ENCODE data around the gene SIX4.

The SIX4 gene

DNA sequence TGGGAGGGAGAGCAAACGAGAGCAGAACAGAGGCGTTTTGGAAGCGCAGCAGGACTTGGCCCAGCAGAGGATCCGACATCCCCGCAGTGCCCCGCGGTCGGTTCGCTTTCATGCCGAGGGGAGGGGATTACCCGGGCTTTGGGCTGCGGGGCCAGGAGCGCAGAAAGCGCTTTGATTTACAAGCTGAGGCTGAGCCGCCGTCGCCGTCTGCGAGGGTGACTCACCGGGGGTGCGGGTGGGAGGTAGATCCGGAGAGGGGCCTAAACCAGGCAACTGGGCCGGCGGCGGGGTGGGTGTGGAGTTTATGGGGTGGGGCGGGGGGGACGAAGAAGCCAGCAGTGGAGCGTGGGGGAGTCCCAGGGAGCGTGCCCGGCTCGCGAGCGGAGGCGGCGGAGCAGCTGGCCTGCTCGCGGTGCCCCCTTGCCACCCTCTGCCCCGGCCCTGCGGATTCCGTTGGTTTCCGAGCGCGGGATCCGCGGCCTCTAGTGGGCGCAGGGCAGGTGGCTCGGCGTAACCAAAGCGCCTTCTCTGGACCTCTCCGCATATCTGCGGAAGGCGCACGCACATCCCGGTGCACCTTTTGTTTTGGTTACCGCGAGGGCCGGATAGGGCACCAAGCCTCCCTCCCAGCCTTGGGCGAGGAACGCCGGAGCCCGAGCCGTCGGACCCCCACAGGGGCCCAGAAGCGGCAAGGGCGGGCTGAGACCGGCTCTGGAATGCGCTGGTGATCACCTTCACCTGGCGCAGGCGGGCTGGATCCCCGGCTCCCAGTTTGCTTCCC, 2.6 kb downstream of the SIX4 start:
- H3K4me3 ChIP-seq (ENCODE audit: low read length in 2 of 2): peak overlapping the region; percentile 90 to 98
- WGBS, 2 donors (ENCODE audit: extremely low coverage in 2 of 2, insufficient read length in 2 of 2, insufficient replicate concordance in 1 of 2): no CpG with 5 or more reads among the region's 70 CpGs
- peak overlapping the region; percentile 60 for H2AK5ac ChIP-seq (ENCODE audit: low read depth, low read length)
- no peaks in the 10 kb centered on the region for H3K9me3 ChIP-seq (replicated peaks in 1 of 2; ENCODE audit: control insufficient read depth in 2 of 2, insufficient read depth in 1 of 2, low read depth in 1 of 2, low read length in 2 of 2)
- H3K4ac ChIP-seq (ENCODE audit: low read length): no peak overlapping the region
- no peak overlapping the region for H3K27ac ChIP-seq (replicated peaks; ENCODE audit: low read length)
- H2BK12ac ChIP-seq (ENCODE audit: low read length): no peak overlapping the region
- peak overlapping the region; percentile 93 for H2AFZ ChIP-seq (ENCODE audit: low read length)
- H3K36me3 ChIP-seq (replicated peaks in 1 of 2; ENCODE audit: control insufficient read depth in 2 of 2, insufficient read depth in 2 of 2, low read length in 2 of 2): peaks cover 6 to 33% of the 10 kb centered on the region in 2 donors
- DNase-seq (ENCODE audit: low spot score): peak; percentile 47
- H4K8ac ChIP-seq (ENCODE audit: low read depth, low read length): no peak overlapping the region
- H3K4me1 ChIP-seq (ENCODE audit: control insufficient read depth in 2 of 2, insufficient read depth in 1 of 2, low read depth in 1 of 2, low read length in 2 of 2): peaks cover 6 to 13% of the 10 kb centered on the region in 2 donors
- H3K9ac ChIP-seq (ENCODE audit: low read depth, low read length, poor library complexity): peak overlapping the region; percentile 87
- H2BK15ac ChIP-seq (ENCODE audit: low read length): no peak overlapping the region
- peak overlapping the region; percentile 16 for H2BK5ac ChIP-seq (ENCODE audit: low read length)
- H3K27me3 ChIP-seq (ENCODE audit: control insufficient read depth in 3 of 3, insufficient read depth in 3 of 3, low read depth in 1 of 3, low read length in 3 of 3): no peaks in the 10 kb centered on the region
- no peak overlapping the region for H3K14ac ChIP-seq (ENCODE audit: low read length)
- no peak overlapping the region for H4K91ac ChIP-seq (ENCODE audit: low read depth, low read length, poor library complexity)
- H3K4me2 ChIP-seq (ENCODE audit: insufficient read depth, low read length, poor library complexity, severe bottlenecking): peak overlapping the region; percentile 98
- H3K23ac ChIP-seq (ENCODE audit: low read depth, low read length, poor library complexity): peak overlapping the region; percentile 55
- no peak overlapping the region for H2BK120ac ChIP-seq (ENCODE audit: low read depth, low read length)
- H3K18ac ChIP-seq (ENCODE audit: low read length): peak overlapping the region; percentile 98
- peaks cover 10% of the 10 kb centered on the region for H3K79me1 ChIP-seq (ENCODE audit: low read depth, low read length)

DNA sequence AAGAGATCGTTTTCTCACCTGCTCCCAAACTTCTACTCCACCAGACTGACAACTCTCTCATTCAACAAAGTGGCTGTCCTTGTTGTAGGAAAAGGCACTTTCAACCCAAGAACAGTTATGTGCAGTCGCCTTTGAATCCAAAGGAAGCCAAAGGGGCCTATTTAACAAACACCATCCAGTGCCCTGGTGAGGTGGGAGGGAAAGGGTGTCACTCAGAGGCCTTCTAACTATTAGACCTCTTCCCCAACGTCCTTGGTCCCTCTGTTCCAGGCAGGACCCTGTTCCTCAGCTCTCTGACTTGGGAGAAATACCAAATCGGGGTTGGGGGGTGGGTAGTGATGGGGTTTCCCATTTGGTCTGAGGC, 3.2 kb downstream of the SIX4 start:
- peak overlapping the region; percentile 93 for H2AFZ ChIP-seq (ENCODE audit: low read length)
- no peak overlapping the region for H3K4ac ChIP-seq (ENCODE audit: low read length)
- H3K23ac ChIP-seq (ENCODE audit: low read depth, low read length, poor library complexity): no peak overlapping the region
- no peak for DNase-seq (ENCODE audit: low spot score)
- H3K9me3 ChIP-seq (replicated peaks in 1 of 2; ENCODE audit: control insufficient read depth in 2 of 2, insufficient read depth in 1 of 2, low read depth in 1 of 2, low read length in 2 of 2): no peaks in the 10 kb centered on the region
- no peak overlapping the region for H3K14ac ChIP-seq (ENCODE audit: low read length)
- H3K18ac ChIP-seq (ENCODE audit: low read length): peak overlapping the region; percentile 1
- peak overlapping the region; percentile 16 for H2BK5ac ChIP-seq (ENCODE audit: low read length)
- H3K79me1 ChIP-seq (ENCODE audit: low read depth, low read length): peaks cover 10% of the 10 kb centered on the region
- H3K27me3 ChIP-seq (ENCODE audit: control insufficient read depth in 3 of 3, insufficient read depth in 3 of 3, low read depth in 1 of 3, low read length in 3 of 3): no peaks in the 10 kb centered on the region
- WGBS, 2 donors (ENCODE audit: extremely low coverage in 2 of 2, insufficient read length in 2 of 2, insufficient replicate concordance in 1 of 2): no CpG with 5 or more reads among the region's 4 CpGs
- H2AK5ac ChIP-seq (ENCODE audit: low read depth, low read length): no peak overlapping the region
- no peak overlapping the region for H3K9ac ChIP-seq (ENCODE audit: low read depth, low read length, poor library complexity)
- H2BK120ac ChIP-seq (ENCODE audit: low read depth, low read length): no peak overlapping the region
- no peak overlapping the region for H2BK15ac ChIP-seq (ENCODE audit: low read length)
- no peak overlapping the region for H3K27ac ChIP-seq (replicated peaks; ENCODE audit: low read length)
- H4K91ac ChIP-seq (ENCODE audit: low read depth, low read length, poor library complexity): no peak overlapping the region
- peak overlapping the region; percentile 98 for H3K4me2 ChIP-seq (ENCODE audit: insufficient read depth, low read length, poor library complexity, severe bottlenecking)
- peak overlapping the region; percentile 90 to 98 for H3K4me3 ChIP-seq (ENCODE audit: low read length in 2 of 2)
- H3K4me1 ChIP-seq (ENCODE audit: control insufficient read depth in 2 of 2, insufficient read depth in 1 of 2, low read depth in 1 of 2, low read length in 2 of 2): peaks cover 6 to 13% of the 10 kb centered on the region in 2 donors
- H4K8ac ChIP-seq (ENCODE audit: low read depth, low read length): no peak overlapping the region
- peaks cover 6 to 33% of the 10 kb centered on the region in 2 donors for H3K36me3 ChIP-seq (replicated peaks in 1 of 2; ENCODE audit: control insufficient read depth in 2 of 2, insufficient read depth in 2 of 2, low read length in 2 of 2)
- no peak overlapping the region for H2BK12ac ChIP-seq (ENCODE audit: low read length)

DNA sequence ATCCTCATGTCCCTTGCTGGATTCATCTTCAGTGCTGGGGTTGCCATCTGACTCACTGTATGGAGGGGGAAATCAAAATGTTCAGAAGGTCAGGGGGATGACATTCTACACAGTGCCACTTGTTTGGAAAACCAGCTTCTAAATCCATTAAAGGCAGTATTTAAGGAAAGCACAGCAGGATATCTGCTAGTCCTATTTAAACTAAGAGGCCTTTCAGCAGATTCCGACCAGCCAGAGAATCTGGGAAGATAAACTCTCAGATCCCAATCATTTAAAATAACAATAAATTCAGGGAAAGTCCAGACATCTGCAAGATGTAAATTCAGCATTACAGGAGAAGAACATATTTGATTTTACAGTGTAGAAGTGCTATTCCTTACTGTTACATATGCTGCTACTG, 3.8 kb downstream of the SIX4 start:
- no peak overlapping the region for H4K91ac ChIP-seq (ENCODE audit: low read depth, low read length, poor library complexity)
- H2BK5ac ChIP-seq (ENCODE audit: low read length): no peak overlapping the region
- H2BK15ac ChIP-seq (ENCODE audit: low read length): no peak overlapping the region
- H3K27me3 ChIP-seq (ENCODE audit: control insufficient read depth in 3 of 3, insufficient read depth in 3 of 3, low read depth in 1 of 3, low read length in 3 of 3): no peaks in the 10 kb centered on the region
- H3K79me1 ChIP-seq (ENCODE audit: low read depth, low read length): peaks cover 10% of the 10 kb centered on the region
- no peak overlapping the region for H3K18ac ChIP-seq (ENCODE audit: low read length)
- no peak overlapping the region for H4K8ac ChIP-seq (ENCODE audit: low read depth, low read length)
- no peak overlapping the region for H3K4me3 ChIP-seq (ENCODE audit: low read length in 2 of 2)
- H3K36me3 ChIP-seq (replicated peaks in 1 of 2; ENCODE audit: control insufficient read depth in 2 of 2, insufficient read depth in 2 of 2, low read length in 2 of 2): peaks cover 6 to 35% of the 10 kb centered on the region in 2 donors
- WGBS, 2 donors (ENCODE audit: extremely low coverage in 2 of 2, insufficient read length in 2 of 2, insufficient replicate concordance in 1 of 2): no CpG with 5 or more reads among the region's 1 CpG
- peaks cover 6 to 13% of the 10 kb centered on the region in 2 donors for H3K4me1 ChIP-seq (ENCODE audit: control insufficient read depth in 2 of 2, insufficient read depth in 1 of 2, low read depth in 1 of 2, low read length in 2 of 2)
- no peak overlapping the region for H3K4me2 ChIP-seq (ENCODE audit: insufficient read depth, low read length, poor library complexity, severe bottlenecking)
- H2BK12ac ChIP-seq (ENCODE audit: low read length): no peak overlapping the region
- H3K9ac ChIP-seq (ENCODE audit: low read depth, low read length, poor library complexity): no peak overlapping the region
- no peaks in the 10 kb centered on the region for H3K9me3 ChIP-seq (replicated peaks in 1 of 2; ENCODE audit: control insufficient read depth in 2 of 2, insufficient read depth in 1 of 2, low read depth in 1 of 2, low read length in 2 of 2)
- no peak for DNase-seq (ENCODE audit: low spot score)
- H3K4ac ChIP-seq (ENCODE audit: low read length): no peak overlapping the region
- no peak overlapping the region for H3K14ac ChIP-seq (ENCODE audit: low read length)
- H3K27ac ChIP-seq (replicated peaks; ENCODE audit: low read length): no peak overlapping the region
- no peak overlapping the region for H2AK5ac ChIP-seq (ENCODE audit: low read depth, low read length)
- H2AFZ ChIP-seq (ENCODE audit: low read length): no peak overlapping the region
- no peak overlapping the region for H3K23ac ChIP-seq (ENCODE audit: low read depth, low read length, poor library complexity)
- H2BK120ac ChIP-seq (ENCODE audit: low read depth, low read length): no peak overlapping the region

DNA sequence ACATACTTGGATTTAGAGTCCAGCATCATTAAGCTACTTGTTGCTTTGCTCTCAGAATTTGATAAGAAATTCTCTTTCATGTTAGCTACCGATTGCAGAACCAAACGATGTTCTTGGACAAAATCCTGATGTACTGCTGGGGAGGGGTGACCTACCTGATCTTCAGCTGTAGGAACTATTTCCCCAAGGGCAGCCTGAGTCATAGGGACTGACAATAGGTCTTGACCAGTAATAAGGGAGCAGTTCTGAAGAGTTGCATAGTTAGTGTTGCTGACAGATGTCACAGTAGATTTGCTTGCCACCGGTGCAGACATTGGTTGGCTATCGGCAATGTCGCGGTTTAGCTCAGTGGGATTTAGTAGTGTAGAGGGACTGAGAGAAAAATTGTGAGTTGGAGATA, 10.6 kb downstream of the SIX4 start:
- H2BK120ac ChIP-seq (ENCODE audit: low read depth, low read length): no peak overlapping the region
- no peak overlapping the region for H3K14ac ChIP-seq (ENCODE audit: low read length)
- no peak overlapping the region for H3K4me2 ChIP-seq (ENCODE audit: insufficient read depth, low read length, poor library complexity, severe bottlenecking)
- H3K23ac ChIP-seq (ENCODE audit: low read depth, low read length, poor library complexity): no peak overlapping the region
- no peak overlapping the region for H2BK5ac ChIP-seq (ENCODE audit: low read length)
- no peak overlapping the region for H4K91ac ChIP-seq (ENCODE audit: low read depth, low read length, poor library complexity)
- no peak overlapping the region for H3K4me3 ChIP-seq (ENCODE audit: low read length in 2 of 2)
- peaks cover 6 to 47% of the 10 kb centered on the region in 2 donors for H3K36me3 ChIP-seq (replicated peaks in 1 of 2; ENCODE audit: control insufficient read depth in 2 of 2, insufficient read depth in 2 of 2, low read length in 2 of 2)
- no peak overlapping the region for H2BK15ac ChIP-seq (ENCODE audit: low read length)
- H4K8ac ChIP-seq (ENCODE audit: low read depth, low read length): no peak overlapping the region
- WGBS, 2 donors (ENCODE audit: extremely low coverage in 2 of 2, insufficient read length in 2 of 2, insufficient replicate concordance in 1 of 2): no CpG with 5 or more reads among the region's 6 CpGs
- no peak for DNase-seq (ENCODE audit: low spot score)
- H3K18ac ChIP-seq (ENCODE audit: low read length): no peak overlapping the region
- no peak overlapping the region for H3K9ac ChIP-seq (ENCODE audit: low read depth, low read length, poor library complexity)
- H3K9me3 ChIP-seq (replicated peaks in 1 of 2; ENCODE audit: control insufficient read depth in 2 of 2, insufficient read depth in 1 of 2, low read depth in 1 of 2, low read length in 2 of 2): no peaks in the 10 kb centered on the region
- no peak overlapping the region for H2AFZ ChIP-seq (ENCODE audit: low read length)
- no peak overlapping the region for H2AK5ac ChIP-seq (ENCODE audit: low read depth, low read length)
- H3K27ac ChIP-seq (replicated peaks; ENCODE audit: low read length): no peak overlapping the region
- H2BK12ac ChIP-seq (ENCODE audit: low read length): no peak overlapping the region
- H3K4me1 ChIP-seq (ENCODE audit: control insufficient read depth in 2 of 2, insufficient read depth in 1 of 2, low read depth in 1 of 2, low read length in 2 of 2): peaks cover 0 to 3% of the 10 kb centered on the region in 2 donors
- no peak overlapping the region for H3K4ac ChIP-seq (ENCODE audit: low read length)
- no peaks in the 10 kb centered on the region for H3K27me3 ChIP-seq (ENCODE audit: control insufficient read depth in 3 of 3, insufficient read depth in 3 of 3, low read depth in 1 of 3, low read length in 3 of 3)
- H3K79me1 ChIP-seq (ENCODE audit: low read depth, low read length): peaks cover 1% of the 10 kb centered on the region
